ENCODE measurements around the gene LMX1A. TPM values are rescaled to one million over a fixed set of nuclear protein-coding genes. Genes with fewer than 3 reads are reported as not detected.

LMX1A gene
- total RNA-seq, 1 donor from 2014 or later: not detected

DNA sequence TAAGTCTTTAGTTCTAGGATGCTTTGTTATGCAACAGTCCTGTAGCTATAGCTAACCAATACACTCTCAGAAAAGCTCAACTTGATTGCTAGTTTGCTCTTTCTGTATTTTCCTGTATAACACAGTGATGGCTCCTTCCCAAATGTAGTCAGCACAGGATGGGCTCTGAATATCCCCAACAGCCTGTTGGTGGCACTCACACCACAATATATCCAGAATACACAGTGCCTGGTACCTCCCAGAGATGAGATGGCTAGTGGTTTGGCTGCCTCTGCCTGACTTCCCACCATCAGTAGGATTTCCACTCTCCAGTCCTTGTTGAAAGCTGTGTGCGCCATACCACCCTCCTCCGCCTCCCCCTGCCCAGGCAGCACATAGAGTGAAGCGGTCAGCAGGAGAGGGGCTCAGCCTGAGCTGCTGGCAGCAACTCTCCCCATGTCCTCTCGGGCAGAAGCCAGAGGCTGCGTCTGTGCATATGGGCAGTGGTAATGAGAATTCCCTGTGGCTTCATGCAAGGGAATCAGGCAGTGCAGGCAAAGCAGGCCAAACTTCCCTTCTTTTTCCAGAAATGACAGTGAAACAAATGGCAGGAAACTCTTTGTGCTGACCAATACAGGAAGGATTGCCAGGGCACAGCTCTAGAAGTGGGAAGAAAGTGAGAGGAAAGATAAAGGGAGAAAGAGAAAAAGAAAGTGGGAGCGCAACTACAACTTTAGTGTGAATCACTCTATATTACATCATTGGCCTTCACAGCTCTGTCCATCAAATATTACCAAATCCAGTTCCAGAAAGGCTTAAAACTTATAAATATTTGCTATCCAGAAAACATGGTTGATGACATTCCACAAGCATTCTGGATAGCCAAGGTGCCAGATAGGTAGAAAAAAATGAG is 49.7 kb downstream of the LMX1A start:
- no peak overlapping the region for H3K4me3 Mint-ChIP-seq (ENCODE audit: low read depth)
- H3K36me3 Mint-ChIP-seq (ENCODE audit: insufficient read depth): no peaks in the 10 kb centered on the region
- no peak overlapping the region for H3K27ac Mint-ChIP-seq
- TF ChIP-seq, protein P1, sequence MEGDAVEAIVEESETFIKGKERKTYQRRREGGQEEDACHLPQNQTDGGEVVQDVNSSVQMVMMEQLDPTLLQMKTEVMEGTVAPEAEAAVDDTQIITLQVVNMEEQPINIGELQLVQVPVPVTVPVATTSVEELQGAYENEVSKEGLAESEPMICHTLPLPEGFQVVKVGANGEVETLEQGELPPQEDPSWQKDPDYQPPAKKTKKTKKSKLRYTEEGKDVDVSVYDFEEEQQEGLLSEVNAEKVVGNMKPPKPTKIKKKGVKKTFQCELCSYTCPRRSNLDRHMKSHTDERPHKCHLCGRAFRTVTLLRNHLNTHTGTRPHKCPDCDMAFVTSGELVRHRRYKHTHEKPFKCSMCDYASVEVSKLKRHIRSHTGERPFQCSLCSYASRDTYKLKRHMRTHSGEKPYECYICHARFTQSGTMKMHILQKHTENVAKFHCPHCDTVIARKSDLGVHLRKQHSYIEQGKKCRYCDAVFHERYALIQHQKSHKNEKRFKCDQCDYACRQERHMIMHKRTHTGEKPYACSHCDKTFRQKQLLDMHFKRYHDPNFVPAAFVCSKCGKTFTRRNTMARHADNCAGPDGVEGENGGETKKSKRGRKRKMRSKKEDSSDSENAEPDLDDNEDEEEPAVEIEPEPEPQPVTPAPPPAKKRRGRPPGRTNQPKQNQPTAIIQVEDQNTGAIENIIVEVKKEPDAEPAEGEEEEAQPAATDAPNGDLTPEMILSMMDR (IDR thresholded peaks at IDR 0.05; ENCODE audit: unreplicated experiment): no peak
- no peaks in the 10 kb centered on the region for H3K4me1 Mint-ChIP-seq (ENCODE audit: low read depth)
- peaks cover 31% of the 10 kb centered on the region for H3K27me3 Mint-ChIP-seq
- H3K9me3 Mint-ChIP-seq (ENCODE audit: low read depth): no peaks in the 10 kb centered on the region
- DNase-seq (ENCODE audit: low spot score, unreplicated experiment): no peak

GRCh38 chr1:165303386-165303785 is 53.1 kb downstream of the LMX1A start:
- peaks cover 22% of the 10 kb centered on the region for H3K27me3 Mint-ChIP-seq
- TF ChIP-seq, protein P1 (IDR thresholded peaks at IDR 0.05; ENCODE audit: unreplicated experiment): no peak
- no peak overlapping the region for H3K27ac Mint-ChIP-seq
- no peaks in the 10 kb centered on the region for H3K4me1 Mint-ChIP-seq (ENCODE audit: low read depth)
- DNase-seq (ENCODE audit: low spot score, unreplicated experiment): no peak
- no peaks in the 10 kb centered on the region for H3K9me3 Mint-ChIP-seq (ENCODE audit: low read depth)
- no peak overlapping the region for H3K4me3 Mint-ChIP-seq (ENCODE audit: low read depth)
- H3K36me3 Mint-ChIP-seq (ENCODE audit: insufficient read depth): no peaks in the 10 kb centered on the region

DNA sequence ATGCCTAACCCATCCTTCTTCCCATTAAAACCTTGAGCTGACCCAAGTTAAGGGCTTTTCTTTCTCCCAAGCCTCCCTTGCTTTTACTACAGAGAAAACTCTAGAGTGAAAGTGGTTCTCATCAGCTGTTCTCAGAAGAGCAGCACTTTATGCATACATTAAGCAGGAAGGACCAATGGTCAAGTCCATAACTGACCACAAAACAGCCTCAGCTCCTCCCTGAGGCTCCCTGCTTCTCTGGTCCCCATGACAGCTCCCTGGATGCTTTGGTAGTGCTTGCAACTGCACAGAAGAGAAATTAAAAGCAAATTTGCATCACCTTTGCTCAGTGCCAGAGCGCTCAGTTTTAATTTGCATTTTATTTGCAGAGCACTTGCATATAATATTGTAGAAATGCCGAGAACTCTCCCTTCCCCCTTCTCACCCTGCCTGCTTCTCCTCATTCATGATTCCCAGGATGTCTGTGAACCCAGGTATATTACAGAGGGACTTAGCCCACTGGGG is 56.1 kb downstream of the LMX1A start:
- Mint-ChIP-seq H3K4me3 (ENCODE audit: low read depth) (no peak overlapping the region), H3K36me3 (ENCODE audit: insufficient read depth) (no peaks in the 10 kb centered on the region), H3K27me3 (peaks cover 26% of the 10 kb centered on the region), H3K27ac (no peak overlapping the region), H3K4me1 (ENCODE audit: low read depth) (no peaks in the 10 kb centered on the region), H3K9me3 (ENCODE audit: low read depth) (no peaks in the 10 kb centered on the region)
- DNase-seq (ENCODE audit: low spot score, unreplicated experiment): no peak
- TF ChIP-seq, protein P1 (IDR thresholded peaks at IDR 0.05; ENCODE audit: unreplicated experiment): no peak

DNA sequence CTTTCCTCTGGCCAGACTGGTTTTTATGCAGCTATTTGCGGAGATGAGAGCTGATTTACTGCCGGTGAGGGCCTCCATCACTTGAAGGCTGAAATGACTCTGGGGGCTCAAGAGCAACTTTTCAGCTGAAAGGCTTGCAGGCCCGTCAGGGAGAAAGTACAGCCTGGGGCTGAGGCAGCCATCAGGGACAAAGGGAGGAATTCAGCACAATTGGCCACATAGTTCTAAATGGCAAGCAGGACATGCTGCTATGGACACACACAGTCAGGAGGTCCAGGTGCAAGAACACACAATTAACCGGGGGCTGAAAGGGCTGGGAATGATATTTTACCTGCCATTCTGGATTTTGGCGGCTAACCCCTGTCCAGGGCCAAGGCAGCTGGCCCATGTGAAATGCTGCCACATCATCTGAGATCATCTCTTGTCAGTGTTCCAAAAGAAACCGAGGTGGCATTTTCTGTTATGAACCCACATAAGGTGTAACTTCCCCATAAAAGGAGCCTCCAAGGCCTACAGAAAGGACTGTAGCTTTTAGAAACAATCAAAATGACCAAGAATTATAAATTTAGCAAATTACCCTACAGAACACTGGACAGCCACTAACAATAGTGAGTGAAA is 58.2 kb downstream of the LMX1A start:
- Mint-ChIP-seq H3K4me3 (ENCODE audit: low read depth) (no peak overlapping the region), H3K4me1 (ENCODE audit: low read depth) (no peaks in the 10 kb centered on the region), H3K36me3 (ENCODE audit: insufficient read depth) (no peaks in the 10 kb centered on the region), H3K27ac (no peak overlapping the region), H3K9me3 (ENCODE audit: low read depth) (no peaks in the 10 kb centered on the region), H3K27me3 (peaks cover 17% of the 10 kb centered on the region)
- no peak for DNase-seq (ENCODE audit: low spot score, unreplicated experiment)
- TF ChIP-seq, protein P1 (IDR thresholded peaks at IDR 0.05; ENCODE audit: unreplicated experiment): no peak

DNA sequence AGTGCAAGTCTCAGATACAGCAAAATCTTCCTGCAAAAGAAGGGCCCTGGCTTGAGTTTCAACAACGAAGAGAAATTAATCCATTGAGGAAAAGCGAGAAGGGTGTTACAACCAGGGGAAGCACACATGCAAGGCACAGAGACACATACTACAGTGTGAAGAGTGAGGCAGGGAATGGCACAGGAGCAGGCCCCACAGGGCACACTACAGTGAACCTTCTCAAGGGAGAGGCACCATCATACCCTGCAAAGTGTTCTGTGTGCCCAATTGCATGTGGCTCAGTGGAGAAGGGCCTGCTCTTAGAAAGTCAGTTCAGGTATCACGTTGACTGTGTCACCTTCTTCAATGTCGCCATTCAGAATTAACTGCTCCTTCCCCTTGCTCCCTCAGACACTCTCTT is 60.3 kb downstream of the LMX1A start:
- Mint-ChIP-seq H3K27me3 (peaks cover 9% of the 10 kb centered on the region), H3K4me1 (ENCODE audit: low read depth) (no peaks in the 10 kb centered on the region), H3K9me3 (ENCODE audit: low read depth) (no peaks in the 10 kb centered on the region), H3K4me3 (ENCODE audit: low read depth) (no peak overlapping the region), H3K27ac (no peak overlapping the region), H3K36me3 (ENCODE audit: insufficient read depth) (no peaks in the 10 kb centered on the region)
- TF ChIP-seq, protein P1 (IDR thresholded peaks at IDR 0.05; ENCODE audit: unreplicated experiment): no peak
- no peak for DNase-seq (ENCODE audit: low spot score, unreplicated experiment)

All from progenitor cell of endocrine pancreas (in vitro differentiated cells).